Thyroid gland (tissue), 4 donors: ENCODE data around the gene UNKL.

Experiments
- POLR2A ChIP-seq, 2 donors: fragments of 450-650 bp; IDR thresholded peaks; one replicate each; pipeline ENCODE4 v1.6.1; 2017; ENCODE audit warnings: antibody characterized with exemption in 2 of 2, mild to moderate bottlenecking in 2 of 2, moderate library complexity in 1 of 2
- TF ChIP-seq, protein P1 (sequence below), 6 experiments: fragments of 200-600 bp in 3 of 6; fragments of 450-650 bp in 3 of 6; sonication (generic) in 3 of 6; IDR thresholded peaks; one replicate each; pipeline ENCODE4 v1.5.1; 2016 to 2019; ENCODE audit warnings: antibody characterized with exemption in 6 of 6, mild to moderate bottlenecking in 2 of 6, inconsistent platforms in 1 of 6, moderate library complexity in 1 of 6

DNA sequence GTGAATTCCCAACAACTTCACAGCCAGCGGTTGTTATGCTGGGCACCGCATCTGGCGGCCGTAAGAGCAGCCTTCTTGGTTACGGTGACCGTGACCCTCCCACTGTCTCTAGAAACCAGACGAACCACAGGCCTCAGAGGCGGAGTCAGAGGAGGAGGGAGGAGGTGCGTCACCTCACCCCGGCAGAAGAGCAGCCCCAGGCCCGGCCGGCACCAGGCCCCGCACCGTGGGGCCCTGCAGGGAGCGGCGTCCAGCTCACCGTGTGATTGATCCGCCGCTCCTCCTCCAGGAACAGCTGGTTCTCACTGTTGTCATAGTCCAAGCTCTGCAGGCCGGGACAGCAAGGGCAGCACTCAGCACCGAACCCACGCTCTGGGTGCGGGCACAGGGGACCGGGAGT lies 46.6 kb upstream of the UNKL start:
- TF ChIP-seq, protein P1, sequence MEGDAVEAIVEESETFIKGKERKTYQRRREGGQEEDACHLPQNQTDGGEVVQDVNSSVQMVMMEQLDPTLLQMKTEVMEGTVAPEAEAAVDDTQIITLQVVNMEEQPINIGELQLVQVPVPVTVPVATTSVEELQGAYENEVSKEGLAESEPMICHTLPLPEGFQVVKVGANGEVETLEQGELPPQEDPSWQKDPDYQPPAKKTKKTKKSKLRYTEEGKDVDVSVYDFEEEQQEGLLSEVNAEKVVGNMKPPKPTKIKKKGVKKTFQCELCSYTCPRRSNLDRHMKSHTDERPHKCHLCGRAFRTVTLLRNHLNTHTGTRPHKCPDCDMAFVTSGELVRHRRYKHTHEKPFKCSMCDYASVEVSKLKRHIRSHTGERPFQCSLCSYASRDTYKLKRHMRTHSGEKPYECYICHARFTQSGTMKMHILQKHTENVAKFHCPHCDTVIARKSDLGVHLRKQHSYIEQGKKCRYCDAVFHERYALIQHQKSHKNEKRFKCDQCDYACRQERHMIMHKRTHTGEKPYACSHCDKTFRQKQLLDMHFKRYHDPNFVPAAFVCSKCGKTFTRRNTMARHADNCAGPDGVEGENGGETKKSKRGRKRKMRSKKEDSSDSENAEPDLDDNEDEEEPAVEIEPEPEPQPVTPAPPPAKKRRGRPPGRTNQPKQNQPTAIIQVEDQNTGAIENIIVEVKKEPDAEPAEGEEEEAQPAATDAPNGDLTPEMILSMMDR (IDR thresholded peaks at IDR 0.05), result no peak
- no peak for TF ChIP-seq POLR2A (IDR thresholded peaks at IDR 0.05)
